GM12878 (cell line): Measurements from ENCODE around the gene HLA-DRA. TPM values are rescaled to one million over a fixed set of nuclear protein-coding genes. Genes with fewer than 3 reads are reported as not detected.

Experiments used
- ATAC-seq: fragments of 200-7000 bp; cut with Tn5 transposase; 3 replicates; pipeline ENCODE4 v1.9.1; 2020; ENCODE audit warnings: mild to moderate bottlenecking, moderate library complexity
- BruUV-seq: library from RNA; stranded (reverse); fragments of 400-500 nt; replicated peaks from 2 replicates; lab custom pipeline; 2021; lab: Mats Ljungman, UMichigan
- CTCF ChIA-PET: fragments of 300-600 bp; sonication (Branson Sonifier 250); formaldehyde crosslinking; extraction: SDS; loops from one replicate; lab custom pipeline; 2021; ENCODE audit warnings: inconsistent platforms; lab: Yijun Ruan, JAX
- POLR2A ChIA-PET: fragments of 350-600 bp; formaldehyde crosslinking; extraction: SDS; loops from one replicate; lab custom pipeline; 2021; ENCODE audit warnings: inconsistent platforms; lab: Charles Lee
- RAD21 ChIA-PET: fragments of 300-600 bp; sonication (Branson Sonifier 250); formaldehyde crosslinking; loops from one replicate; lab custom pipeline; 2023; ENCODE audit warnings: antibody characterized with exemption; ENCODE audit not compliant: unreplicated experiment; lab: Charles Lee
- SMC1A ChIA-PET: fragments of 300-600 bp; sonication (Branson Sonifier 250); formaldehyde crosslinking; loops from one replicate; lab custom pipeline; 2023; ENCODE audit not compliant: unreplicated experiment, uncharacterized antibody; lab: Charles Lee
- DNase-seq: peaks from one replicate; pipeline ENCODE4 v3.0.0-alpha.2; 2011; ENCODE audit warnings: low read depth, low spot score
- FAIRE-seq: peaks from 3 replicates; lab custom pipeline; 2011; peaks lifted over from hg19 to GRCh38; lab: Jason Lieb, UNC
- H2AFZ ChIP-seq: 2 replicates; pipeline ENCODE4 v1.6.0; 2011; ENCODE audit warnings: low read depth, low read length, control low read depth; ENCODE audit not compliant: control insufficient read depth
- H3K27ac ChIP-seq: 2 replicates; pipeline ENCODE4 v1.5.1; 2011; ENCODE audit warnings: control low read depth; ENCODE audit not compliant: control insufficient read depth, insufficient read depth
- H3K27me3 ChIP-seq, 2 experiments: replicated peaks in 1 of 2; 2 replicates each; pipeline versions ENCODE4 v1.6.0 to v1.6.1; 2011; ENCODE audit warnings: low read length in 1 of 2; ENCODE audit not compliant: control insufficient read depth in 2 of 2, insufficient read depth in 2 of 2
- H3K36me3 ChIP-seq, 2 experiments: 2 replicates each; pipeline ENCODE4 v1.5.1; 2011; ENCODE audit warnings: low read length in 1 of 2; ENCODE audit not compliant: control insufficient read depth in 2 of 2, insufficient read depth in 2 of 2
- H3K4me1 ChIP-seq: 2 replicates; pipeline ENCODE4 v1.6.1; 2011; ENCODE audit warnings: mild to moderate bottlenecking, low read length, moderate library complexity, mixed read lengths; ENCODE audit not compliant: control insufficient read depth, insufficient read depth
- H3K4me2 ChIP-seq: 2 replicates; pipeline ENCODE4 v1.6.0; 2011; ENCODE audit warnings: control low read depth; ENCODE audit not compliant: control insufficient read depth, insufficient read depth
- H3K4me3 ChIP-seq: fragments of 200-600 bp; sonication (generic); 2 replicates; pipeline ENCODE4 v1.5.1; 2016
- H3K79me2 ChIP-seq: 2 replicates; pipeline ENCODE4 v1.6.0; 2011; ENCODE audit warnings: low read length; ENCODE audit not compliant: control insufficient read depth, insufficient read depth
- H3K9ac ChIP-seq: 2 replicates; pipeline ENCODE4 v1.8.0; 2011; ENCODE audit warnings: low read length, control low read depth, mixed read lengths; ENCODE audit not compliant: control insufficient read depth, insufficient read depth
- H3K9me3 ChIP-seq: replicated peaks from 3 replicates; pipeline ENCODE4 v1.5.1; 2011; ENCODE audit warnings: mild to moderate bottlenecking, low read length; ENCODE audit not compliant: control insufficient read depth, insufficient read depth
- H4K20me1 ChIP-seq: 2 replicates; pipeline ENCODE4 v1.6.0; 2011; ENCODE audit not compliant: control insufficient read depth, insufficient read depth
- ATF2 ChIP-seq: IDR thresholded peaks from 2 replicates; pipeline ENCODE4 v1.6.1; 2012; ENCODE audit warnings: low read length, inconsistent platforms
- CHD1 ChIP-seq: IDR thresholded peaks from 2 replicates; pipeline ENCODE4 v1.6.1; 2012; ENCODE audit warnings: low read depth, low read length, improper control_type of control experiment
- CUX1 ChIP-seq: IDR thresholded peaks from 2 replicates; pipeline ENCODE4 v1.6.1; 2012; ENCODE audit warnings: improper control_type of control experiment, low read depth, low read length; ENCODE audit not compliant: insufficient replicate concordance
- FOXK2 ChIP-seq: fragments of 450-650 bp; IDR thresholded peaks from 2 replicates; pipeline ENCODE4 v1.6.1; 2017; ENCODE audit warnings: mild to moderate bottlenecking, moderate library complexity
- IRF4 ChIP-seq: IDR thresholded peaks from 2 replicates; pipeline ENCODE4 v1.6.1; 2011; ENCODE audit warnings: low read depth, low read length
- JUND ChIP-seq: IDR thresholded peaks from 2 replicates; pipeline ENCODE4 v1.6.1; 2012; ENCODE audit warnings: low read depth, mild to moderate bottlenecking, low read length, improper control_type of control experiment, moderate library complexity
- KDM1A ChIP-seq: fragments of 200-600 bp; sonication (generic); IDR thresholded peaks from 2 replicates; pipeline ENCODE4 v1.6.1; 2016; ENCODE audit warnings: borderline replicate concordance
- KLF5 ChIP-seq: fragments of 450-650 bp; IDR thresholded peaks from 2 replicates; pipeline ENCODE4 v1.6.1; 2014; ENCODE audit warnings: mild to moderate bottlenecking; ENCODE audit not compliant: partially characterized antibody
- MEF2A ChIP-seq: IDR thresholded peaks from 2 replicates; pipeline ENCODE4 v1.6.1; 2011; ENCODE audit warnings: low read depth, mild to moderate bottlenecking, low read length, moderate library complexity; ENCODE audit not compliant: insufficient read depth
- MEF2B ChIP-seq: fragments of 450-650 bp; IDR thresholded peaks from 2 replicates; pipeline ENCODE4 v1.6.1; 2018; ENCODE audit warnings: mild to moderate bottlenecking, moderate library complexity; ENCODE audit not compliant: partially characterized antibody, poor library complexity, severe bottlenecking
- RB1 ChIP-seq: fragments of 450-650 bp; formaldehyde crosslinking; IDR thresholded peaks from 2 replicates; pipeline ENCODE4 v1.6.1; 2017; ENCODE audit warnings: mild to moderate bottlenecking, borderline replicate concordance
- SMAD5 ChIP-seq: IDR thresholded peaks from 2 replicates; pipeline ENCODE4 v1.6.1; 2016; ENCODE audit warnings: antibody characterized with exemption, low read depth
- ZSCAN29 ChIP-seq: fragments of 450-650 bp; IDR thresholded peaks from 2 replicates; pipeline ENCODE4 v1.6.1; 2017; ENCODE audit warnings: mild to moderate bottlenecking, moderate library complexity
- WGBS: methylation state at CpG from one replicate; pipeline ENCODE4 v1.1.6; 2016; ENCODE audit warnings: low lambda C conversion rate; ENCODE audit not compliant: insufficient replicate concordance, insufficient coverage; ENCODE audit errors: missing lambda C conversion rate; 5-methylcytosine and 5-hydroxymethylcytosine counted together
- in situ Hi-C: fragments of 300-500 bp; cut with MboI; formaldehyde crosslinking; loops from 9 replicates; pipeline ENCODE4 v1.14.3; 2018; ENCODE audit warnings: mixed read lengths
- intact Hi-C: fragments of 100-400 bp; cut with micrococcal nuclease; formaldehyde crosslinking; loops from one replicate; pipeline ENCODE4 v1.14.2; 2022; ENCODE audit not compliant: unreplicated experiment
- polyA plus RNA-seq, 11 experiments: library from polyadenylated mRNA; depleted of rRNA in 4 of 11; unstranded in 6 of 11; stranded (reverse) in 5 of 11; fragments of >200 nt; fragmentation: Nextera tagmentation in 4 of 11; fragmentation: Illumina TruSeq in 1 of 11; extraction: Ambion mirVana in 4 of 11; extraction: Trizol in 1 of 11; gene quantifications; 1 replicate in 1 of 11; 2 replicates in 10 of 11; pipeline versions ENCODE4 v1.2.1 to v1.2.3, GENCODE V29; 2011 to 2016; ENCODE audit warnings: inconsistent platforms in 2 of 11, missing spikeins in 2 of 11, low read depth in 1 of 11
- total RNA-seq, 4 experiments: library from RNA; depleted of rRNA in 3 of 4; stranded (reverse); fragments of >200 nt in 3 of 4; fragmentation: Illumina TruSeq in 1 of 4; extraction: Trizol in 1 of 4; gene quantifications; 2 replicates each; pipeline versions ENCODE4 v1.2.1 to v1.2.3, GENCODE V29; 2013 to 2021
- TF ChIP-seq, protein P1 (sequence below): IDR thresholded peaks from 2 replicates; pipeline ENCODE4 v1.6.1; 2011; ENCODE audit warnings: low read depth, mild to moderate bottlenecking, low read length, moderate library complexity, borderline replicate concordance; ENCODE audit errors: extremely low read depth
- TF ChIP-seq, protein P2 (sequence below): IDR thresholded peaks from 2 replicates; pipeline ENCODE4 v1.6.1; 2012; ENCODE audit warnings: low read depth, low read length, improper control_type of control experiment

The HLA-DRA gene
- total and polyA plus RNA-seq, 10 of the 15 experiments (the other 5 are each of a cell fraction or from before 2014, with no cell fraction given): 2,040 to 7,093 (median 2,859) TPM

GRCh38 chr6:32447932-32448331, 8.2 kb downstream of the HLA-DRA start (continued):
- TF ChIP-seq, protein P1, sequence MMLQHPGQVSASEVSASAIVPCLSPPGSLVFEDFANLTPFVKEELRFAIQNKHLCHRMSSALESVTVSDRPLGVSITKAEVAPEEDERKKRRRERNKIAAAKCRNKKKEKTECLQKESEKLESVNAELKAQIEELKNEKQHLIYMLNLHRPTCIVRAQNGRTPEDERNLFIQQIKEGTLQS: no peak
- TF ChIP-seq ATF2 (peak; percentile 36; the same call in 1 of the 2 replicates), RB1 (no peak), IRF4 (no peak), SMAD5 (no peak)
- TF ChIP-seq, protein P2, sequence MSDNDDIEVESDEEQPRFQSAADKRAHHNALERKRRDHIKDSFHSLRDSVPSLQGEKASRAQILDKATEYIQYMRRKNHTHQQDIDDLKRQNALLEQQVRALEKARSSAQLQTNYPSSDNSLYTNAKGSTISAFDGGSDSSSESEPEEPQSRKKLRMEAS: no peak
- TF ChIP-seq, all 136 proteins: peak for 5

DNA sequence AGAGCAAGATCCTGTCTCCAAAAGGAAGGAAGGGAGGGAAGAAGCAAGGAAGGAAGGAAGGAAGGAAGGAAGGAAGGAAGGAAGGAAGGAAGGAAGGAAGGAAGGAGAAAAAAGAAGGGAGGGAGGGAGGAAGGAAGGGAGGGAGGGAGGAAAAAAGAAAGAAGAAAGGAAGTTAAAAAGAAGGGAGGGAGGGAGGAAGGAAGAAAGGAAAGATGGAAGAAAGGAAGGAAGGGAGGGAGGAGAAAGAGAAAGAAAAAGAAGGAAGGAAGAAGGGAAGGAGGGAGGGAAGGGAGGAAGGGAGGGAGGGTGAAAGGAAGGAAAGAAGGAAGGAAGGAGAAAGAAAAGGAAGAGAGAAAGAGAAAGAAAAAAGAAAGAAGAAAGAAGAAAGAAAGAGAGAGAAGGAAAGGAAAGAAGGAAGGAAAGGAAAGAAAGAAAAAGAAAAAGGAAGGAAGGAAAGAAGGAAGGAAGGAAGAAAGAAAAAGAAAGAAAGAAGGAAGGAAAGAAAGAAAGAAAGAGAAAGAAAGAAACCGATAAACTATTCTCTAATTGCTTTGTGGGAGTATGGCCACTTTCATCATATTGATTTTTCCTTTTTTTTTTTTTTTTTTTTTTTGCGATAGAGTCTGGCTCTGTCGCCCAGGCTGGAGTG, 9.5 kb downstream of the HLA-DRA start:
- H3K27me3 ChIP-seq: no peaks in the 10 kb centered on the region
- intact Hi-C loops: no loop called here
- no peak for TF ChIP-seq MEF2B
- TF ChIP-seq FOXK2: no peak
- no peak for TF ChIP-seq JUND
- TF ChIP-seq MEF2A: no peak
- no peak for TF ChIP-seq ZSCAN29
- no peak for TF ChIP-seq CHD1
- no peak for TF ChIP-seq CUX1
- TF ChIP-seq KLF5: no peak
- no peak for TF ChIP-seq KDM1A

More for the DNA sequence above, 9.5 kb downstream of the HLA-DRA start:
- 64% methylated on average over 2 of the region's 3 CpGs for WGBS
- in situ Hi-C loops: no loop called here
- CTCF ChIA-PET: interaction anchor here (1.1 to 3.8 kb wide), 4 partner anchors 12 to 204 kb away, joined by 3 to 47 read pairs (median 4); no protein-coding TSS in a partner anchor
- DNase-seq: no peak
- no peak for FAIRE-seq
- SMC1A ChIA-PET: interaction anchor here (0.7 kb wide), 1 partner anchor 371 kb away, joined by 3 read pairs; no protein-coding TSS in a partner anchor
- RAD21 ChIA-PET: no interaction called here
- Histone ChIP-seq H3K9ac (no peak overlapping the region), H2AFZ (no peak overlapping the region), H3K9me3 (peaks cover 6% of the 10 kb centered on the region; the same call in 2 of the 3 replicates), H3K36me3 (peaks cover 3 to 4% of the 10 kb centered on the region in 2 experiments; a peak in 3 of 4 replicates), H3K27ac (no peak overlapping the region), H3K4me2 (no peak overlapping the region), H3K4me3 (no peak overlapping the region), H3K79me2 (no peaks in the 10 kb centered on the region), H4K20me1 (no peaks in the 10 kb centered on the region), H3K4me1 (no peaks in the 10 kb centered on the region)
- ATAC-seq: no peak
- no TSS peak for BruUV-seq
- POLR2A ChIA-PET: interaction anchor here (8.4 kb wide), 1 partner anchor 12 kb away, joined by 64 read pairs; no protein-coding TSS in a partner anchor
